Measurements from ENCODE around the gene MIPEP.

DNA sequence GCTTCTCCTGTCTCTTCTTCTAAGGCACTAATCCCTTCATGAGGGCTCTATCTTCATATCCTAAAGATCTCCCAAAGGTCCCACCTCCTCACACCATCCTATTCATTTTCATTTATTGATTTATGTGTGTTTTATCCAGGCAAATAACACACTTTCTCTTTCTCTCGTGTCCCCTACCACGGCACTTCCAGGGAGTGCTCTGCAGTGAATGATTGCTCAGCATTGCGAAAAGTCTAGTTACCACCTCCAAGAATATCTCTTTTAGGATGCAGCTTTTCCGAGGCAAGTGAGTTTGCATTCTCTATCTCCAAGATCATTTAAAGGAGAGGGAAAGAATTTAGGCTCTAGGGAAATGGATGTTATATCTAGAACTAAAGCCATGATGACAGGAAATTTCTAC, 101.7 kb downstream of the MIPEP start:
- TF ChIP-seq CTCF (IDR thresholded peaks at IDR 0.05; ENCODE audit: low read depth, low read length) (no peak), EZH2phosphoT487 (IDR thresholded peaks at IDR 0.05; ENCODE audit: low read depth) (no peak)
